Measurements from ENCODE around the gene SPOCK1. TPM values are rescaled to one million over a fixed set of nuclear protein-coding genes. Genes with fewer than 3 reads are reported as not detected.

SPOCK1 gene
- total RNA-seq, 1 experiment from 2014 or later = 4.0 TPM

- intact Hi-C loops (cut with micrococcal nuclease; ENCODE audit: unreplicated experiment) = no loop called here
- Histone ChIP-seq H3K4me3 (ENCODE audit: low read depth, low read length, poor library complexity, severe bottlenecking) (no peak overlapping the region), H3K27ac (ENCODE audit: low read depth, low read length, poor library complexity, severe bottlenecking) (no peak overlapping the region), H3K9me3 (ENCODE audit: low read depth, low read length, poor library complexity, severe bottlenecking) (no peaks in the 10 kb centered on the region), H3K4me1 (ENCODE audit: insufficient read depth, low read length, poor library complexity, severe bottlenecking) (no peaks in the 10 kb centered on the region), H3K36me3 (ENCODE audit: insufficient read depth, low read length, poor library complexity, severe bottlenecking) (no peaks in the 10 kb centered on the region), H3K27me3 (replicated peaks; ENCODE audit: insufficient read depth, low read depth, low read length, poor library complexity) (peaks cover 6% of the 10 kb centered on the region)
- no peak for DNase-seq (ENCODE audit: low spot score)
- TF ChIP-seq EZH2 (IDR thresholded peaks at IDR 0.05; ENCODE audit: borderline replicate concordance, low read depth, low read length, poor library complexity, severe bottlenecking) (no peak), CTCF (conservative IDR thresholded peaks at IDR 0.05; ENCODE audit: low read depth, low read length) (no peak)
- BruUV-seq (replicated peaks) = no TSS peak
- ChIA-PET POLR2A (ENCODE audit: low non-redundant PET) (no interaction called here), CTCF (no interaction called here)
Observed at GRCh38 chr5:137366526-137366925, 132.6 kb downstream of the SPOCK1 start.

DNA sequence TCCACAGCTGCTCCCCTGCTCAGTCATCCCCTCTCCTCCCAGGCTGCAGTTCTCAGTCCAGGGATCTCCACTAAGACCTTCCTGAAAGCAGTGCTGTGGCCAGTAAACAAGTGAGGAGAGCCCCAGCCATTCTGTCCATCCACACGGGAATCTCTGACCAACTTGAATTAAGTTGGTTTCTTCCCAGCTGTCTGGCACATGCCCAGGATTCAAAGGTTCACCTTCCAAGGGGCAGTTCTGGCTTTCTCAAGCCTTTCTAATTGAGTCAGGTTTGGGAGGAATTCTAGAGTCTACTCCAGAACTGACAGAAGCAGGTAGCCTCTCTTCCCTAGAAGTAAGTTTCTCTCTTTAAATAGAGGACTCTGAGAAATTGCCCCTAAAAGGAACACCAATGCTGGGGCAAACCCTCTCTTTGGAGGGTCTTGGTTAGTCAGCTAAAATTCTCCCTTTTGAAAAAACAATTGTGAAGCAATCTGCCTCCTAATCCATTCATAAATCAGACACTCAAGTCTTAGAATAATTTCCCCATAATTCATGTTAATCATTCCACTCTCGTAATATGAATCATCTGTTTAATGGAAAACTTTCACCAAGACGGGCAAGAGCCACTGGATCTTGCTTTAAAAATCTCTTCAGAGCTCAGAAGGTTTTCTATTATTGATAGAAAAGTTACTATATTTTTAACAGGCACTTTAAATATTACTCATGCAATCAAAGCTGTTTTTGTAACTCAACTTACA is 133.8 kb downstream of the SPOCK1 start:
- intact Hi-C loops (cut with micrococcal nuclease; ENCODE audit: unreplicated experiment) = no loop called here
- Histone ChIP-seq H3K27me3 (replicated peaks; ENCODE audit: insufficient read depth, low read depth, low read length, poor library complexity) (peaks cover 18% of the 10 kb centered on the region), H3K36me3 (ENCODE audit: insufficient read depth, low read length, poor library complexity, severe bottlenecking) (no peaks in the 10 kb centered on the region), H3K9me3 (ENCODE audit: low read depth, low read length, poor library complexity, severe bottlenecking) (no peaks in the 10 kb centered on the region), H3K4me1 (ENCODE audit: insufficient read depth, low read length, poor library complexity, severe bottlenecking) (no peaks in the 10 kb centered on the region), H3K4me3 (ENCODE audit: low read depth, low read length, poor library complexity, severe bottlenecking) (no peak overlapping the region), H3K27ac (ENCODE audit: low read depth, low read length, poor library complexity, severe bottlenecking) (no peak overlapping the region)
- ChIA-PET CTCF (interaction anchor here (0.6 kb wide), 1 partner anchor 43 kb away, joined by 4 read pairs; no protein-coding TSS in a partner anchor), POLR2A (ENCODE audit: low non-redundant PET) (no interaction called here)
- no peak for DNase-seq (ENCODE audit: low spot score)
- TF ChIP-seq EZH2 (IDR thresholded peaks at IDR 0.05; ENCODE audit: borderline replicate concordance, low read depth, low read length, poor library complexity, severe bottlenecking) (no peak), CTCF (conservative IDR thresholded peaks at IDR 0.05; ENCODE audit: low read depth, low read length) (no peak)
- no TSS peak for BruUV-seq (replicated peaks)

- no peak for DNase-seq (ENCODE audit: low spot score)
- BruUV-seq (replicated peaks) = no TSS peak
- no peaks in the 10 kb centered on the region for H3K4me1 ChIP-seq (ENCODE audit: insufficient read depth, low read length, poor library complexity, severe bottlenecking)
- POLR2A ChIA-PET (ENCODE audit: low non-redundant PET) = no interaction called here
- H3K4me3 ChIP-seq (ENCODE audit: low read depth, low read length, poor library complexity, severe bottlenecking) = no peak overlapping the region
- H3K27me3 ChIP-seq (replicated peaks; ENCODE audit: insufficient read depth, low read depth, low read length, poor library complexity) = peaks cover 43% of the 10 kb centered on the region
- H3K36me3 ChIP-seq (ENCODE audit: insufficient read depth, low read length, poor library complexity, severe bottlenecking) = no peaks in the 10 kb centered on the region
- TF ChIP-seq EZH2 (IDR thresholded peaks at IDR 0.05; ENCODE audit: borderline replicate concordance, low read depth, low read length, poor library complexity, severe bottlenecking) (no peak), CTCF (conservative IDR thresholded peaks at IDR 0.05; ENCODE audit: low read depth, low read length) (no peak)
- H3K27ac ChIP-seq (ENCODE audit: low read depth, low read length, poor library complexity, severe bottlenecking) = no peak overlapping the region
- intact Hi-C loops (cut with micrococcal nuclease; ENCODE audit: unreplicated experiment) = no loop called here
- CTCF ChIA-PET = no interaction called here
- H3K9me3 ChIP-seq (ENCODE audit: low read depth, low read length, poor library complexity, severe bottlenecking) = no peaks in the 10 kb centered on the region
Observed at GRCh38 chr5:137361280-137361679, 137.8 kb downstream of the SPOCK1 start.

Measured in A673 (cell line).